CD4-positive, CD25-positive, alpha-beta regulatory T cell (primary cell): ENCODE results near the gene CFAP54. TPM values are rescaled to one million over a fixed set of nuclear protein-coding genes. Genes with fewer than 3 reads are reported as not detected.
A peak's percentile ranks its signal among the peaks of the same experiment; 100 is the strongest.

ENCODE experiments used
- ATAC-seq, 2 donors: fragments of 150-1000 bp; cut with Tn5 transposase; one replicate each; pipeline ENCODE4 v1.10.0; 2021; ENCODE audit warnings: low read depth in 2 of 2, moderate number of reproducible peaks in 2 of 2, moderate library complexity in 1 of 2
- DNase-seq, 3 donors: peaks; one replicate each; pipeline versions ENCODE4 v3.0.0 to v3.0.0-alpha.2; 2012 to 2022; ENCODE audit warnings: mixed read lengths in 1 of 3
- H3K27ac ChIP-seq: one replicate; pipeline ENCODE4 v1.7.0; 2013; ENCODE audit warnings: mild to moderate bottlenecking, low read length; ENCODE audit not compliant: insufficient read depth, poor library complexity, severe bottlenecking
- H3K27me3 ChIP-seq: one replicate; pipeline ENCODE4 v1.7.0; 2013; ENCODE audit warnings: low read length; ENCODE audit not compliant: control insufficient read depth, insufficient read depth
- H3K36me3 ChIP-seq: one replicate; pipeline ENCODE4 v1.7.0; 2013; ENCODE audit warnings: mild to moderate bottlenecking, low read length, moderate library complexity; ENCODE audit not compliant: control insufficient read depth, insufficient read depth
- H3K4me1 ChIP-seq: 2 replicates; pipeline ENCODE4 v1.7.0; 2013; ENCODE audit warnings: mild to moderate bottlenecking, low read length; ENCODE audit not compliant: insufficient read depth, control insufficient read depth, poor library complexity, severe bottlenecking
- H3K4me3 ChIP-seq: one replicate; pipeline ENCODE4 v1.7.0; 2013; ENCODE audit warnings: low read depth, mild to moderate bottlenecking, low read length, moderate library complexity
- H3K9me3 ChIP-seq, 2 experiments: 1 replicate in 1 of 2; 2 replicates in 1 of 2; pipeline ENCODE4 v1.7.0; 2013; ENCODE audit warnings: low read length in 2 of 2, mild to moderate bottlenecking in 1 of 2, moderate library complexity in 1 of 2; ENCODE audit not compliant: control insufficient read depth in 2 of 2
- H3K27ac Mint-ChIP-seq, 3 donors: one replicate each; pipeline ENCODE4 v1.8.0; 2020 to 2022; ENCODE audit warnings: mild to moderate bottlenecking in 3 of 3, mixed read lengths in 3 of 3, moderate library complexity in 2 of 3
- H3K27me3 Mint-ChIP-seq: one replicate; pipeline ENCODE4 v1.8.0; 2022; ENCODE audit warnings: mild to moderate bottlenecking, mixed read lengths
- H3K36me3 Mint-ChIP-seq: one replicate; pipeline ENCODE4 v1.8.0; 2020; ENCODE audit warnings: mixed read lengths
- H3K4me1 Mint-ChIP-seq, 4 donors: one replicate each; pipeline ENCODE4 v1.8.0; 2020 to 2022; ENCODE audit warnings: mixed read lengths in 4 of 4, mild to moderate bottlenecking in 1 of 4
- H3K4me3 Mint-ChIP-seq, 4 donors: one replicate each; pipeline ENCODE4 v1.8.0; 2020 to 2022; ENCODE audit warnings: mild to moderate bottlenecking in 4 of 4, mixed read lengths in 4 of 4, moderate library complexity in 3 of 4
- H3K9me3 Mint-ChIP-seq, 7 donors: one replicate each; pipeline ENCODE4 v1.8.0; 2020 to 2022; ENCODE audit warnings: mixed read lengths in 7 of 7, mild to moderate bottlenecking in 3 of 7, moderate library complexity in 2 of 7
- polyA plus RNA-seq, 4 donors: library from polyadenylated mRNA; unstranded; fragments of 300-500 nt; fragmentation: Illumina TruSeq; gene quantifications; one replicate each; pipeline ENCODE4 v1.2.3, GENCODE V29; 2021
- total RNA-seq: library from RNA; stranded (reverse); gene quantifications from one replicate; pipeline ENCODE4 v1.2.3, GENCODE V29; 2022

The CFAP54 gene
- total and polyA plus RNA-seq, 5 donors from 2014 or later = 0.07 to 0.32 (median 0.27) TPM; not detected in 2

DNA sequence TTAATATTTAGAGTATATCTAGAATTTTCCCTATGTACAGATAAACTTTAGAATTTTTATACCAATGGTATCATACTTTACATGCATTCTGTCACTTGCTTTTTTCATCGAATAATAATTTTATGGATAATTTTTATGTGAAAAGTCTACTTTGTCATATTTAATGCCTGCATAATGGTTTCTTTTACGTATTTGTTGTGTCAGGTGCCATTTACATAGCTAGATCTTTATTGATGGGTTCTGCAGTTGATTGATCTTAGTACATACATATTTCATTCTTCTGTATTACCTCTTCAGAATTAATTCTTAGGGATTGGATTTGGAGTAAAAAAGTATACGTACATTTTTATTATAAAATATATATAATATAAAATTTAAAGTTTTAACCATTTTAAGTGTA is 340.0 kb downstream of the CFAP54 start:
- no peaks in the 10 kb centered on the region for H3K4me1 ChIP-seq
- no peak overlapping the region for H3K4me3 Mint-ChIP-seq
- H3K9me3 Mint-ChIP-seq = peaks cover 0 to 2% (median 0%) of the 10 kb centered on the region in 7 donors
- DNase-seq (no peak), ATAC-seq (no peak)
- no peak overlapping the region for H3K27ac Mint-ChIP-seq
- peaks cover 0 to 2% (median 0%) of the 10 kb centered on the region in 4 donors for H3K4me1 Mint-ChIP-seq
- H3K4me3 ChIP-seq = no peak overlapping the region
- peaks cover 5% of the 10 kb centered on the region for H3K27me3 Mint-ChIP-seq
- no peak overlapping the region for H3K27ac ChIP-seq
- H3K36me3 Mint-ChIP-seq = no peaks in the 10 kb centered on the region
- no peaks in the 10 kb centered on the region for H3K27me3 ChIP-seq
- H3K9me3 ChIP-seq = no peaks in the 10 kb centered on the region
- H3K36me3 ChIP-seq = no peaks in the 10 kb centered on the region

DNA sequence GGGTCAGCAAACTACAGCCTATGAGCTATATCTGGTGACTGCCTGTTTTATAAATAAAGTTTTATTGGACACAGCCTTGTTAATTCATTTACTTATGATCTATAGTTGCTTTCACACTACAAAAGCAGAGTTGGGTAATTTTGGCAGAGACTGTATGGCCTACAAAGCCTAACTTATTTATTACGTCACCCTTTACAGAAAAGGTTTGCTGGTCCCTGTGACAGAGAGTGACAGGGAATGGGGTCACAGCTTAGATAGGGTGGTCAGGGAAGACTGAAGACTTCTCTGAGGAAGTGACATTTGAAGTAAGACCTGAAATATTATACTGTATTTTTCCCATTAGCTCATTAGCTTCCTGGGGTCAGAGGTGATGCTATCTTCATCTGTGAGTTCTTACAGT is 342.0 kb downstream of the CFAP54 start:
- no peak overlapping the region for H3K27ac Mint-ChIP-seq
- Histone ChIP-seq H3K27ac (no peak overlapping the region), H3K9me3 (no peaks in the 10 kb centered on the region), H3K36me3 (no peaks in the 10 kb centered on the region), H3K27me3 (peaks cover 3% of the 10 kb centered on the region), H3K4me1 (no peaks in the 10 kb centered on the region), H3K4me3 (no peak overlapping the region)
- ATAC-seq (no peak), DNase-seq (no peak)
- H3K36me3 Mint-ChIP-seq = no peaks in the 10 kb centered on the region
- H3K4me3 Mint-ChIP-seq = no peak overlapping the region
- H3K9me3 Mint-ChIP-seq = peaks cover 0 to 2% (median 1%) of the 10 kb centered on the region in 7 donors
- H3K27me3 Mint-ChIP-seq = peaks cover 5% of the 10 kb centered on the region
- peaks cover 0 to 2% (median 0%) of the 10 kb centered on the region in 4 donors for H3K4me1 Mint-ChIP-seq

DNA sequence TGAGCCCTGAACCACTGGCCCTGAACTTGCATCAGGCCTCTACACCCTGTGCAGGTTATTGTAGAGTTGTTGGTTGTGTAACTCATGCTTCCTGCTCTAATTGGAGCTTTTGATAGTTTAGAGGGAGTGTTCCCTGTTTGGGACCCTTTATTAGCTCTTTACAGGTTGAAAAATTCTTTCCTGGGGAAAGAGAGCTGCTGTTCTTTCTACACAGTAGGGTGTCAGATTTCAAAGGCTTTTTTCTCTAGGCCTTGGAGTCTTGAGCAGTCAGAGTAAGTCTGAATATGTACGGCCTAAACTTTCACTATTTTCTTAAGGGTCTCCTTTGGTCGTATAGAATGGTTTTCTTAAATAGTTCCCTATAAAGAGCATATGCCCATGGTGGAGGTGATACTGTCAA is 356.9 kb downstream of the CFAP54 start:
- Mint-ChIP-seq H3K27me3 (peaks cover 10% of the 10 kb centered on the region), H3K4me1 (no peaks in the 10 kb centered on the region), H3K9me3 (peaks cover 0 to 2% (median 0%) of the 10 kb centered on the region in 7 donors), H3K27ac (no peak overlapping the region), H3K36me3 (no peaks in the 10 kb centered on the region), H3K4me3 (no peak overlapping the region)
- no peak for DNase-seq
- no peak overlapping the region for H3K27ac ChIP-seq
- H3K27me3 ChIP-seq = no peaks in the 10 kb centered on the region
- H3K4me1 ChIP-seq = no peaks in the 10 kb centered on the region
- H3K9me3 ChIP-seq = no peaks in the 10 kb centered on the region
- no peak overlapping the region for H3K4me3 ChIP-seq
- ATAC-seq = no peak
- H3K36me3 ChIP-seq = no peaks in the 10 kb centered on the region

DNA sequence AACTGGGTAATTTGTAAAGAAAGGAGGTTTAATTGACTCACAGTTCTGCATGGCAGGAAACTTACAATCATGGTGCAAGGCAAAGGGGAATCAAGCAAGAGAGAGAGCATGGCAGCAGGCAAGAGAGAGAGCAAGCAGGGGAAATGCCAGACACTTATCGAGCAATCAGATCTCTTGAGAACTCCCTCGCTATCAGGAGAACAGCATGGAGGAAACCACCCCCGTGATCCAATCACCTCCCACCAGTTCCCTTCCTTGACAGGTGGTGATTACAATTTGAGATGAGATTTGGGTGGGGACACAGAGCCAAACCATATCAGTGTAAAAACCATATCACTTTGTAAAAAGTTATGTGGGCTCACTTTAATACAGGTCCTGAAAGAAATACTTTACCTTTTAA is 361.3 kb downstream of the CFAP54 start:
- no peak for DNase-seq
- Histone ChIP-seq H3K9me3 (no peaks in the 10 kb centered on the region), H3K4me1 (no peaks in the 10 kb centered on the region), H3K36me3 (no peaks in the 10 kb centered on the region), H3K4me3 (no peak overlapping the region), H3K27me3 (no peaks in the 10 kb centered on the region), H3K27ac (no peak overlapping the region)
- no peak for ATAC-seq
- Mint-ChIP-seq H3K27me3 (peaks cover 8% of the 10 kb centered on the region), H3K9me3 (peaks cover 0 to 2% (median 0%) of the 10 kb centered on the region in 7 donors), H3K27ac (peak overlapping the region in 1 of 3 donors; percentile 6), H3K4me3 (no peak overlapping the region), H3K36me3 (no peaks in the 10 kb centered on the region), H3K4me1 (no peaks in the 10 kb centered on the region)

DNA sequence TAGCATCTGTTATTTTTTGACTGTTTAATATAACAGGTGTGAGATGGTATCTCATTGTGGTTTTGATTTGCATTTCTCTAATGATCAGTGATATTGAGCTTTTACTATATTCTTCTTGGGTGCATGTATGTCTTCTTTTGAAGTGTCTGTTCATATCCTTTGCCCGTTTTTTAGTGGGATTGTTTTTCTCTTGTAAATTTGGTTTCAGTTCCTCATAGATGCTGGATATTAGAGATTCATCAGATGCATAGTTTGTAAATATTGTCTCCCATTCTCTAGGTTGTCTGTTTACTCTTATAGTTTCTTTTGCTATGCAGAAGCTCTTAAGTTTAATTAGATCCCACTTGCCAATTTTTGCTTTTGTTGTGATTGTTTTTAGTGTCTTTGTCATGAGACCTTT is 368.8 kb downstream of the CFAP54 start:
- Mint-ChIP-seq H3K36me3 (no peaks in the 10 kb centered on the region), H3K27ac (no peak overlapping the region)

DNA sequence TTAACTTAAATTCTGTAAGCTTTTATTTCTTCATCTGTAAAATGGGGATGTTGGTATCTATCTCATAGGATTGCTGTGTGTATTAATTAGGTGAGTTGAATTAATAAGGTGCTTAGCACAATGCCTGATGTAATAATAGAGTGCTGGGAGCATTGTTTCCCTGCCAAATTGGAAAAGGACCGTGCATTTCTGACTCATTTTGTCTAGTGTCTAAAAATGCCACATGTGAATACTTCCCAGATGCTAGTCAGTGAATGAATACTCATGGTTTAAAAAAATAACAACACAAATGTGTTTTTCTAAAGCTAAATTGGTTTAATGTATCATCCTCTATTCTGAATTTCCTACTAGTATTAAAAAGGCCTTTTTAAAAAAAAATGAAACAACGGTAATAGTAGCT is 372.3 kb downstream of the CFAP54 start:
- Mint-ChIP-seq H3K9me3 (peaks cover 0 to 6% (median 1%) of the 10 kb centered on the region in 7 donors), H3K4me3 (no peak overlapping the region), H3K27ac (no peak overlapping the region), H3K4me1 (no peaks in the 10 kb centered on the region), H3K27me3 (peaks cover 18% of the 10 kb centered on the region), H3K36me3 (no peaks in the 10 kb centered on the region)
- no peaks in the 10 kb centered on the region for H3K36me3 ChIP-seq
- no peak overlapping the region for H3K4me3 ChIP-seq
- H3K27ac ChIP-seq = no peak overlapping the region
- no peaks in the 10 kb centered on the region for H3K9me3 ChIP-seq
- ATAC-seq (no peak), DNase-seq (no peak)
- H3K4me1 ChIP-seq = no peaks in the 10 kb centered on the region
- H3K27me3 ChIP-seq = peaks cover 1% of the 10 kb centered on the region

More for the DNA sequence above, 368.8 kb downstream of the CFAP54 start:
- Histone ChIP-seq H3K27me3 (peaks cover 1% of the 10 kb centered on the region), H3K27ac (no peak overlapping the region), H3K9me3 (no peaks in the 10 kb centered on the region), H3K4me1 (no peaks in the 10 kb centered on the region), H3K4me3 (no peak overlapping the region), H3K36me3 (no peaks in the 10 kb centered on the region)
- H3K4me3 Mint-ChIP-seq = no peak overlapping the region
- peaks cover 0 to 7% (median 0%) of the 10 kb centered on the region in 7 donors for H3K9me3 Mint-ChIP-seq
- H3K27me3 Mint-ChIP-seq = peaks cover 15% of the 10 kb centered on the region
- no peaks in the 10 kb centered on the region for H3K4me1 Mint-ChIP-seq
- DNase-seq (no peak), ATAC-seq (no peak)

DNA sequence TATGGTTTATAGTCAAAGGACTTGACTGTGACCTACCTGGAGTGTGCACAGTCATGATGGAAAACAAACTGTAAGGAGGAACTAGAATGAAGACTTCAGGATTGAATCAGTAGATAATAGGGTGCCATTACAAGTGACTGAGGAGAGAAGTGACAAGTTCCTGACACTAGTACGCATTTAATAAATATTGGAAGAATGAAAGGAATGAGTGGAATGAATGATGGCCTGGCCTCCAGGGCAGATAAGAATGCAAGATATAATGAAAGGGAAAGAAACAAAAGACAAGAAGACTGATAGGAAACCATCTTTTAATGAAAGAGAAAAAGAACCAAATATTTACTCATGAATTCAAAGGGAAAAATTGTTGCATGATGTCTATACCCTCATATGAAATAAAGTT is 372.9 kb downstream of the CFAP54 start:
- Histone ChIP-seq H3K9me3 (no peaks in the 10 kb centered on the region), H3K27me3 (peaks cover 1% of the 10 kb centered on the region), H3K36me3 (no peaks in the 10 kb centered on the region), H3K4me3 (no peak overlapping the region), H3K27ac (no peak overlapping the region), H3K4me1 (no peaks in the 10 kb centered on the region)
- no peak overlapping the region for H3K4me3 Mint-ChIP-seq
- H3K4me1 Mint-ChIP-seq = no peaks in the 10 kb centered on the region
- no peaks in the 10 kb centered on the region for H3K36me3 Mint-ChIP-seq
- H3K27ac Mint-ChIP-seq = no peak overlapping the region
- H3K27me3 Mint-ChIP-seq = peaks cover 20% of the 10 kb centered on the region
- DNase-seq (no peak), ATAC-seq (no peak)
- H3K9me3 Mint-ChIP-seq = peaks cover 0 to 6% (median 0%) of the 10 kb centered on the region in 7 donors

DNA sequence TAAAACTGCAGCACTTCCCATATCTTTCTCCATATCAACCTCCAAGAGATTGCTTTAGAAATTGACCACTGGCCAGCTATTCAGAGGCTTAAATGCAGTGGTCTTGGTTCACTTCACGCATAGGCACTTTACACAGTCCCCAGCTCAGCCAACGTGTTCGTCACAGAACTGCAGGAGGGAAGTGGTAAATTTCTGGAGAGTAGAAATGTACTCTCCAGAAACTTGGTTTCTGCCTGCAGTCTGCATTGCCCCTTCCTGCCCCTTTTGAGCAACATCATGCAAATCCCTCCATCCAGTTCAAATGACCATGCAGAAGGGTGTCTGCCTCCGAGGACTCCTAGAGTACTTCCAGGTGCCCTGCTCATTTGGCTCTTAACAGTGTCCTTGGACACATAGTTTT is 375.0 kb downstream of the CFAP54 start:
- Mint-ChIP-seq H3K36me3 (no peaks in the 10 kb centered on the region), H3K4me1 (no peaks in the 10 kb centered on the region), H3K4me3 (no peak overlapping the region), H3K27ac (no peak overlapping the region), H3K27me3 (peaks cover 17% of the 10 kb centered on the region), H3K9me3 (peaks cover 0 to 1% (median 0%) of the 10 kb centered on the region in 7 donors)
- Histone ChIP-seq H3K36me3 (no peaks in the 10 kb centered on the region), H3K4me3 (no peak overlapping the region), H3K4me1 (no peaks in the 10 kb centered on the region), H3K9me3 (no peaks in the 10 kb centered on the region), H3K27ac (no peak overlapping the region), H3K27me3 (peaks cover 6% of the 10 kb centered on the region)
- no peak for DNase-seq
- ATAC-seq = no peak
